Kidney capillary endothelial cell (primary cell): ENCODE data around the gene RAE1.

Source experiments
- DNase-seq: peaks from one replicate; pipeline ENCODE4 v3.0.0-alpha.2; 2018; ENCODE audit warnings: low spot score

The RAE1 gene

DNA sequence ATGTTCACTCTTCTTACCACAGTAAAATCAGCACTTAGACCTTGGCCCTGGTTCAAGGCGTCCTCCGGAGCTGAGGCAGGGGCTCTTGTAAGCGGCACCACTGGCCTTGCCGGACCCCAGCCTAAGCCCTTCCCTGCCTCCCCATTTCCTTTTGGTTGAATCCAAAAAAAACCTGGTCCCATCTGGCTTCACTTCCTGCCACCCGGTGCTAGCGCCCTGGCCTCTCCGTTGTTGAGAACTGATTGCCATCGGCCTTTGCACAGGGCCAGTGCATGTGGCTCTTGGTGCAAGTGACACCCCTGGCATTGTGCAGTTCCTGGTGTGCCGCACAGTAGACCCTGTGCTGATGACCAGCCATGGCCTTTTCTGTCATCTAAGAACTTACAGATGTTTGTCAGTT is 21.1 kb downstream of the RAE1 start:
- DNase-seq: no peak

DNA sequence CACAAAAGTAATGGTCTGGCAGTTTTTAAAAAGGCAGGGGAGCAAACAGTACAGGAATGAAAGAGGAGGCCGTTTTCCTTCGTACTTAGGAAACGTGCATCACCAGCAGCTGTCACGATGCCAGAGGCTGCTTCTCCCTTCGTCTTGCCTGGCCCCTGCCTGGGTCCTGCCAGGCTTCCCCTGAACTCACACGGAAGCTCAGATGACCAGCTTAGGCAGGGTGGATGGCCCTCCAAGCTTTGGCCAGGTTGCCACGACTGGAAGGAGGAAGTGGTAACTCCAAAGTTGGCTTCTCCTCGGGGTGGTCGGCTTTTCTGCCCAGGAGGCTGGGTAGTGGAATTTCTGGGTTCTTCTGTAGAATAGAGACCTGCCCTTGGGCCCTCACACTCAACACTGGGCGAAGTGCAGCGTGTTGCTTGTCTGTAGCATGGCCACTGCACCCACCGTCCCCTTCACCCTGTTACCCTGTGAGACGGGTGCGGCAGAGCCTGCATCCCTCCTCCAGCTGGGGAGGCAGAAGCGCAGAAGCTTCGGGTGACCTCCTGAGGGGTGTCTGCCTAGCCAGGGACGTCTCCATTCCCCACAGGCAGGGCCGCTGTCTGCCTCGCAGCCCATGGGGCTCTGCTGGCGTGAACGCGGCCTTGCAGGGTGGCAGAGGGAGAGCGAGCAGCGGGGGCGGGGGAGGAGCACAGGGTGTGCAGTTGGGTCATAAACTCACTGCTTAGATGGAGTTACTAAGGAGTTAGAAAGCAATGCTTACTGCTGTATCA is 21.7 kb downstream of the RAE1 start:
- DNase-seq: no peak

- no peak for DNase-seq
Measured at GRCh38 chr20:57374343-57374930, 23.4 kb downstream of the RAE1 start.

- DNase-seq: no peak
Measured at GRCh38 chr20:57374931-57375651, 24.0 kb downstream of the RAE1 start.

DNA sequence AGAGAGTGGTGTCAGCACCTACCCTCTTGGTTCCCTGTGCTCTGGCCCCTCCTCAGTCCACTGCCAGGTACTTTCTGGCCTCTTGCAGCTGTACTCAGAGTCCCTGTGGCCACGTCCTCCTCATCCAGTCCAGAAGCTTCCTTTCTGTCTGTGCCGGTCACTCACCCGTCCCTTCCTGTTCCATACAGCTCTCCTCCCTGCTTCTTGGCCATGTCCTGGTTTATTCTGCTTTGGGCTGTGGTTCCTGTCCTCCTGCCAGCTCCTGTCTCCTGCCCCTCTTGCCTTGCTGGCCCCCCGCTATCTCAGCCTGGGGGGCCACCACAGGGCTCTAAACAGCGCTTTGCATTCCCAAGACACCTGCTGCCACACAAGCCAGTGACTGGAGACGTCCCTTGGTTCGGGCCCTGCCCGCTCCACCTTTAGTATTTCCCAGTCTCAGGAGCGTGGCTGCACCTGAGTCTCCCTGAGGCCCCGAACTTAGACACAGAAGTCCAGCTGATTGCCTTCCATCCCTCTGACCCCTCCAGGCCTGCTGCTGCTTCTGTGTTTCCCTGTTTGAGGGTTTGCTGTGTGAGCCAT is 24.7 kb downstream of the RAE1 start:
- no peak for DNase-seq

DNA sequence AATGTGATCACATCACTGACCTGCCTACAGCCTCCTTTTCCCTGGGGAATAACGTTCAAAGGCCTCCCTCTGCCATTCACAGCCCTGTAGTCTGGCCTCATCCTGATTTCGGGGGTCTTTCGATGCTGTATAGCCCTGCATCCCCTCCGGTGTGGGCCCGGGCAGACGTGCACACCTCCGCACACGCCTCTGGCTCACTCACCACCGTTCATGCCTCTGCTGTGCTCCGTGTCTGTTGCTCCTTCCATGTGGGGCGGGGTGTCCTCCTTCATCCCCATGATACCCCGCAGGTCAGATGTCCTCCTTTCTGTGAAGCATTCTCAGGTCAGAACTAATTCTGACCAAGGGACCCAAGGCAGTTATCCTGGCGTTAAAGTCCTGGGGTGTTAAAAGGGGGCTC is 26.3 kb downstream of the RAE1 start:
- DNase-seq: no peak

- no peak for DNase-seq
Measured at GRCh38 chr20:57378107-57378506, 27.1 kb downstream of the RAE1 start.

DNA sequence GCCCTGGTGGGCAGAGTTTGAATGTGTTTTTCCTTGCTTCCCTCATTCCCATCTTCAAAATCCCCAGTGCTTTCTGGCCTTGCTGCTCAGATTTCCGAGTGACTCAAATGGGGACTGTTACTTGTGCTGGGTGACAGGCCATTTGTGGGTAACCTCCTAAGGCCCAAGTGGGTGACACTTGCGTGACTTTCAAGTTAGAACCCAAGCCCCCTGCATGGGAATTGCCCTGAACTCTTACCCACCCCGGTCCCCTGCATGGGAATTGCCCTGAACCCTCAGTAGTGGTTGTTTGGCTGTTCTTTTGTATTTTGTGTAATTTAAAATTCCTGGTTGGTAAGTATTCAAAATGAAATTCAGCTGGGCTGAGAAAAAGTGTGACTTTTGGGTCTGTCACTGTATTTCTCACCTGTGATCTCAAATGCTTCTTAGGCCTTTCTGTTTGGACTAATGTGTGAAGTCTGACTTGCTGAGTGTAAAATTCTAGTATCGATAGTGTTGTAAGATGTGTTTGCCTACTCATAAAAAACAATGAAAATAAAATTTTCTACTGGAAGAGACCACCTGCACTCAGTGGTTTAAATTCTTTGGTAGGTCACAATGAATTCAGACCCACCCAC is 27.7 kb downstream of the RAE1 start:
- DNase-seq: no peak

- no peak for DNase-seq
Measured at GRCh38 chr20:57379263-57379647, 28.2 kb downstream of the RAE1 start.

GRCh38 chr20:57380081-57380750 is 29.2 kb downstream of the RAE1 start:
- no peak for DNase-seq

DNA sequence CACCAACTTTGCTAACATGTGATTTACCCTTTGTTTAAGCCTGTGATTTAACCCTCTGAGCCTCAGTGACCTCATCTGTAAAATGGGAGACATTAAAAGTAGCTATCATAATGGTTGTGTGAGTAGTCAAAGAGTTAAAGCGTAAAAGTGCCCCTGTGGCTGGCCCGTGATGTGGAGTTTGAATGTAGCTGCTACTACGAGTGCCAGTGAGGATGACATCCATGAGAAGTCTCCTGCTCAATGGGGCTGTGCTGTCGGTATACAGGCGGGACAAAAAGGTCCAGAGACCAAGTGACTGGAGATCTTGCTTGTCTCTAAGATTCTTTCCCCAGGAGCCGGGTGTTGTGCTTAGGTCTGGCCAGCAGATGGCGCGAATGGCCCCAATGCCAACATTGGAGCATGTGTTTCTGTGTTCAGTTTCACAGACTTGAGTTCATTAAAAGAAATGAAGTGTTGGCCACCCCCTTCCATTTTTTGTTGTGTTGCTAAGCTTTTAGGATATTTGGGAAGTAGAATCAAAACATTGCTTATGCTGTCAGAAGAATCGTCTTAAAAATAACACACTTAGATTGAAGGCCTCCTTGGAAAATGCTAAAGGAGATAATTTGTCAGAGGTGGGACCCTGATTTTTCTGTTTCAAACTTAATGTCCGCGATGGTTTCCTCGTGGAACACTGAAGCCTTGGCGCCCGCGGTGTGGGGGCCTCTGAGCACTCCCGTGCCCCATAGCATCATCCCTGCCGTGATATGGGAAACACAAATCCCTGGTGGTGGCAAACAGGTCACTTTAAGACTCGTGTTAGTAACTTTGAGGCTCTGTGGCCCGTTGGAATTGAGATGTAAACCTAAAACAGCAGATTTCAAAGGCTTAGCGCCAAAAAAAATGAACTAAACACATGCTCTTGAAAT is 30.8 kb downstream of the RAE1 start:
- DNase-seq: peak; percentile 73

DNA sequence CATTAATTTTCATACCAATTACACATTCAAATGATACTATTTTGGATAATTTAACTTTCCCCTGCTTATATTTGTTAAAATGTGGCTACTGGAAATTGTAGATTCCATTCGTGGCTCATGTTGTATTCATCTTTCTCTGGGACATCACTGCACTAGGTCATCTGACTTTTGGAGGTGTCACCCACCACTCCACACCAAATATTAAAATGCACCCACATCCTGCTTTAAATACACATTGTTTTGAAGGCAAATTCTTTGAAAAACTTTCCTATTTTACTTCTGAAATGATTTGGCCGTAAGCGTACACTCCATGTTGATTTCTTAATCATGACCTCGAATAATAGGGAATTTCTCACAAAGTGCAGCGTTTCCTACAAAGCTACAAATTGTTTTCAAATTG is 31.5 kb downstream of the RAE1 start:
- DNase-seq: no peak

DNA sequence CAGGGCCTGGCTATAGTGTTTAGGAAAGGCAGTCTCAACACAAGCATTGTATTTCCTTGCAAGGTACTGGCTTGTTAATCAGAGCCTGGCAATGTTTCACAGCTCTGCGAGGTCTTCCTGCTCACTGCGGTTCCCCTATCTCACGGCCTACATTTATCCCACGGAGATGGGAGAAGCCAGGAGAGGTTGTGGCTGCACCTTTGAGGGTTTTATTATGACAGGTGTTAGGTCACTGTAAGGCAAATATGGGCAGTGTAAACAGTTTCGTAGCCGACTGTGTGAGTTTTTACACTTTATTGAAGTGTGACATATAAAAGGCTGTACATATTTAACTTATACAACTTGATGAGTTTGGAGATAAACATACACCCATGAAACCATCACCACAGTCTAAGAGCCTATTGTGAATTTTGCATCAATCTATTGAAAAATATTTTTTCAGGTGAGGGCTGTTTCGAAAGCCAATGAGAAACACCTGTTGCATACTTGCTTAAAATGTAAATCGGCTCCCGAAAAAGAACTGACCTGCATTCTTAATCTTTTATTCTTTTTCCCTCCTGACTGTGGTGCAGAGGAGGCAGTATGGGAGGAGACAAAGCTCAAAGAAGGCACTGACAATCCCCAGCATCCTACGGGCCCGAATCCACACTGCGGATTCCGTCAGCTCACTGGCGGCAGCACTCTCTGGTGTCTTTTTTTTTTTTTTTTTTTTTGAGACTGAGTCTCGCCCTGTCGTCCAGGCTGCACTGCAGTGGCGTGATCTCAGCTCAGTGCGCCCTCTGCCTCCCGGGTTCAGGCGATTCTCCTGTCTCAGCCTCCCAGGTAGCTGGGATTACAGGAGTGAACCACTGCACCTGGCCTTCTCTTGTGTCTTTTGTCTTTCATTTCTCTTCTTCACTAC is 32.6 kb downstream of the RAE1 start:
- no peak for DNase-seq

GRCh38 chr20:57384486-57384885 is 33.4 kb downstream of the RAE1 start:
- DNase-seq: no peak

- peak; percentile 26 for DNase-seq
Measured at GRCh38 chr20:57384953-57385761, 34.1 kb downstream of the RAE1 start.

- no peak for DNase-seq
Measured at GRCh38 chr20:57385940-57386339, 34.9 kb downstream of the RAE1 start.

GRCh38 chr20:57386762-57387161 is 35.7 kb downstream of the RAE1 start:
- no peak for DNase-seq

- DNase-seq: no peak
Measured at GRCh38 chr20:57387463-57387862, 36.4 kb downstream of the RAE1 start.

DNA sequence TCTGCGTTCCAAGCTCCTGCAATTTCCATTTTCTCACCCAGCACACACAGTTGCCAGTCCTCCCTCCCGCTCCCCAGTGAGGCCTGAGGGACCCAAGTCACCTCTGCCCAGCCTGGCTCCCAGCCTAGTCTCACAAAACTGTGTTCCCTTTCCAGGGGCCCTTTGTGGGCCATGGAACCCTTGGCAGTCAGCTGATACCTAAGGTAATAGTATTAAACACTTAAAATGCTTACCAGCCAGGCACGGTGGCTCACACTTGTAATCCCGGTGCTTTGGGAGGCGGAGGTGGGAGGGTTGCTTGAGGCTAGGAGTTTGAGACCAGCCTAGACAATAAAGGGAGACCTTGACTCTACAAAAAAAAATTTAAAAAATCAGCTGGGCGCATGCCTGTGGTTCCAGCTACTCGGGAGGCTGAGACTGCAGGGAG is 36.9 kb downstream of the RAE1 start:
- no peak for DNase-seq
